ENCODE results near the gene ARPC5L.

ARPC5L gene

DNA sequence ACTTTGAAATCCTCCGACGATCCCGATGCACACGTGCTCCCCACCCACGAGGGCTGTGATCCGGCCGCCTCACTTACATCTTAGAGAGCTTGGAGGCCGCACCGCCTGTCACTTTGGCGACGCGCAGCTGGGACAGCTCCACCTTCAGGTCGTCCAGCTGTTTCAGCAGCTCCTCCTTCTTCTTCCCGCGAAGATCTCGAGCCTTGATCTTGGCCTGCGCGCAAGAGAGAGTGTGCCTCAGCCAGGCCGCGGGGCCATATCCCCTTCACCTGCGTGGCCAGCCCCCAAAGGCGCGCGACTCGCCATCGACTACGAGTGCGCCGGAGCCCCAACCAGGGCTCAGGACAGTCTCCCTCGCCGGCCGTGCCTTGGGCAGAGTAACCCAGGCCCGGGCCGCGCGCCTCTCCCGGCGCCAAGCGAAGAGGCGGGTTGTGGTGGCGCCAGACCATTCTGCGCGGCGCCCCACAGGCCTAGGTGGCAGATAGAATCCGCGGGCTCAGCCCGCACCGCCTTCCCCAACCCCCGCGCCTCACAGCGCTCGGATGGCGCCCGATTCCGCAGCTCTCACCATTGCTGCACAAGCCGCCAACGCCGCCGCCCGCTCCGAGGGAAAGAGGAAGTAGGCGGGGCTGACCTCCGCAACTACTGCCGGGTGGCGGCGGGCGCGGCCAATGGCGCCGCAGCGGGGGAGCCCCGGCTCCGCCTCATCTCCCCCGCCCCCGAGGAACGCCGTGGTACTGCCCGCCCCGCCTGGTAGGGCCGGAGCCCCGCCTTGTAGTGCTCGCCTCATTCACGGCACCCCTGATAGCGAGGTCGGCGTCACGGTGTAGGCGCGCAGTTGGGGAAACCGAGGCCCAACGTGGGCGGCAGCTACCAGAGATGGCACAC, at the start of gene ARPC5L, which contains the start of gene RPL35:
TSS of gene ARPC5L (plus strand) at position 789 of the 888 bp plus-strand sequence. CDS start 7,161 bp downstream, outside the sequence.
TSS of gene RPL35 (minus strand) at position 616 of the 888 bp plus-strand sequence. CDS start at position 571, 45 bp downstream.
- TF ChIP-seq, protein P1, sequence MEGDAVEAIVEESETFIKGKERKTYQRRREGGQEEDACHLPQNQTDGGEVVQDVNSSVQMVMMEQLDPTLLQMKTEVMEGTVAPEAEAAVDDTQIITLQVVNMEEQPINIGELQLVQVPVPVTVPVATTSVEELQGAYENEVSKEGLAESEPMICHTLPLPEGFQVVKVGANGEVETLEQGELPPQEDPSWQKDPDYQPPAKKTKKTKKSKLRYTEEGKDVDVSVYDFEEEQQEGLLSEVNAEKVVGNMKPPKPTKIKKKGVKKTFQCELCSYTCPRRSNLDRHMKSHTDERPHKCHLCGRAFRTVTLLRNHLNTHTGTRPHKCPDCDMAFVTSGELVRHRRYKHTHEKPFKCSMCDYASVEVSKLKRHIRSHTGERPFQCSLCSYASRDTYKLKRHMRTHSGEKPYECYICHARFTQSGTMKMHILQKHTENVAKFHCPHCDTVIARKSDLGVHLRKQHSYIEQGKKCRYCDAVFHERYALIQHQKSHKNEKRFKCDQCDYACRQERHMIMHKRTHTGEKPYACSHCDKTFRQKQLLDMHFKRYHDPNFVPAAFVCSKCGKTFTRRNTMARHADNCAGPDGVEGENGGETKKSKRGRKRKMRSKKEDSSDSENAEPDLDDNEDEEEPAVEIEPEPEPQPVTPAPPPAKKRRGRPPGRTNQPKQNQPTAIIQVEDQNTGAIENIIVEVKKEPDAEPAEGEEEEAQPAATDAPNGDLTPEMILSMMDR (IDR thresholded peaks at IDR 0.05; ENCODE audit: insufficient read depth, low read length, poor library complexity, severe bottlenecking): peak; percentile 22
- Histone ChIP-seq H3K27me3 (replicated peaks; ENCODE audit: control insufficient read depth, insufficient read depth, low read length) (no peaks in the 10 kb centered on the region), H3K36me3 (ENCODE audit: control insufficient read depth, insufficient read depth, low read length) (peaks cover 35% of the 10 kb centered on the region), H3K4me3 (replicated peaks; ENCODE audit: low read depth, low read length) (peak within 1 kb of the TSS; percentile 95)
- peak; percentile 98 for DNase-seq (ENCODE audit: extremely low read depth, insufficient read length)

- TF ChIP-seq, protein P1 (IDR thresholded peaks at IDR 0.05; ENCODE audit: insufficient read depth, low read length, poor library complexity, severe bottlenecking): no peak
- Histone ChIP-seq H3K36me3 (ENCODE audit: control insufficient read depth, insufficient read depth, low read length) (no peaks in the 10 kb centered on the region; the same call in 1 of the 2 replicates), H3K27me3 (replicated peaks; ENCODE audit: control insufficient read depth, insufficient read depth, low read length) (no peaks in the 10 kb centered on the region), H3K4me3 (replicated peaks; ENCODE audit: low read depth, low read length) (no peak overlapping the region)
- no peak for DNase-seq (ENCODE audit: extremely low read depth, insufficient read length)
These were observed 49.5 kb upstream of the ARPC5L start for GRCh38 chr9:124812441-124812876.

DNA sequence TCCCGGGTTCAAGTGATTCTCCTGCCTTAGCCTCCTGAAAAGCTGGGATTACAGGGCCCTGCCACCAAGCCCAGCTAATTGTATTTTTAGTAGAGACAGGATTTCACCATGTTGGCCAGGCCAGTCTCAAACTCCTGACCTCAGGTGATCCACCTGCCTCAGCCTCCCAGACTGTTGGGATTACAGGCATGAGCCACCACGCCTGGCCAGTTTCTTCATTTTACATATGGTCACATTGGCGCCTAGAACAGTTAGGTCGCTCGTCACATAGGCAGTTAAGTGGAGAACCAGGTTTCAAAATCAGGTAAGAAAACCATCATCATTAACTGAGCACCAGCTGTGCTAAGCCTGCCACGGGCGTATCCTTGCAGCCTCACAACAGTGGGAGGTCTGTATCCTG, 48.9 kb upstream of the ARPC5L start:
- no peak for DNase-seq (ENCODE audit: extremely low read depth, insufficient read length)
- H3K4me3 ChIP-seq (replicated peaks; ENCODE audit: low read depth, low read length): no peak overlapping the region
- H3K27me3 ChIP-seq (replicated peaks; ENCODE audit: control insufficient read depth, insufficient read depth, low read length): no peaks in the 10 kb centered on the region
- no peaks in the 10 kb centered on the region; the same call in 1 of the 2 replicates for H3K36me3 ChIP-seq (ENCODE audit: control insufficient read depth, insufficient read depth, low read length)
- TF ChIP-seq, protein P1 (IDR thresholded peaks at IDR 0.05; ENCODE audit: insufficient read depth, low read length, poor library complexity, severe bottlenecking): no peak

- no peak overlapping the region for H3K4me3 ChIP-seq (replicated peaks; ENCODE audit: low read depth, low read length)
- TF ChIP-seq, protein P1 (IDR thresholded peaks at IDR 0.05; ENCODE audit: insufficient read depth, low read length, poor library complexity, severe bottlenecking): no peak
- no peak for DNase-seq (ENCODE audit: extremely low read depth, insufficient read length)
- no peaks in the 10 kb centered on the region; the same call in 1 of the 2 replicates for H3K36me3 ChIP-seq (ENCODE audit: control insufficient read depth, insufficient read depth, low read length)
- no peaks in the 10 kb centered on the region for H3K27me3 ChIP-seq (replicated peaks; ENCODE audit: control insufficient read depth, insufficient read depth, low read length)
These were observed 48.3 kb upstream of the ARPC5L start for GRCh38 chr9:124813501-124814163.

DNA sequence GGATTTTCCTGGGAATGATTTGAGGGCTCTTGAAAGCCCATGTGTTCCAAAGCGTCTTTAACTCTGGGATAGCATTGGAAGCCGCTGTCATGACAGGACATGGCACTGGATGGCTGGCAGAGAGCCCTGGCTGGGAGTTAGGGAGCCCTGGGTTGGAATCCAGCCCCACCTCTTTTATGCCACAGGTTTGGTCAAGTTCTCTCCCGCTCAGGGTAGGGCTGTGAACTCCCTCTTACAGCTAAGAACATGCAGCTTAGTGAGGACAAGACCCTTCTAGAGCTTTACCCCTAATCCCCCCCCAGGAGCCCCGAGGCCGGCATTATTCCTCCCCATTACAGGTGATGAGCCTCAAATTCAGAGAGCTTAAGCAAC, 47.8 kb upstream of the ARPC5L start:
- H3K27me3 ChIP-seq (replicated peaks; ENCODE audit: control insufficient read depth, insufficient read depth, low read length): no peaks in the 10 kb centered on the region
- TF ChIP-seq, protein P1 (IDR thresholded peaks at IDR 0.05; ENCODE audit: insufficient read depth, low read length, poor library complexity, severe bottlenecking): no peak
- H3K4me3 ChIP-seq (replicated peaks; ENCODE audit: low read depth, low read length): no peak overlapping the region
- H3K36me3 ChIP-seq (ENCODE audit: control insufficient read depth, insufficient read depth, low read length): no peaks in the 10 kb centered on the region; the same call in 1 of the 2 replicates
- DNase-seq (ENCODE audit: extremely low read depth, insufficient read length): no peak

Measured in GM06990 (cell line).